ENCODE results near the gene RPSA.
A peak's percentile ranks its signal among the peaks of the same experiment; 100 is the strongest.
"Not testable (repeated sequence)": the region's sequence is repeated elsewhere in the genome, so short reads cannot be mapped to it uniquely, and the experiment has no call there.

The RPSA gene

DNA sequence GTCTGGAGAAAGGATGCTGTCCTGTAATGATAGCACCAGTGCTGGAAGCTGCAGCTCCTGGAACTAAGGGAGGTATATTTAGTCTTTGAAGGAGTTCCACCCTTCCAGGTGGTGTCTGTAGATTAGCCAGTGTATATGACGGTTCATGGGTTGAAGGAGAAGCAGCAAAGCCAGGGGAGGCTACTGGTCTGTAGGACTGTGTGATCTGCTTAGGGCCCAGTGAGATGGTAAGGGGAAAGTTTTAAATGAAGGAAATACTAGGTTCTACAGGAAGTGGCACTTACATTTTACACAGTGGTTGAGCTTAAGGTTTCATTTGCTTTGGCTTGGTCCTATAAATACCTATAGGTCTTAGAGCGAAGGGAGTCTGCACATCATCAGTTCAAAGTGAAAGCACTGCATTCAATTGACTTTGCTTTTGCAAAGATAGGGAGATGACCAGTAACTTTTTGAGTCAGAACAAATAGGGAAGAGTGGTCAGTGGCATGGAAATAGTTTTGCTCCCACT lies 17.7 kb upstream of the RPSA start:
- DNase-seq (ENCODE audit: low spot score) = no peak

DNA sequence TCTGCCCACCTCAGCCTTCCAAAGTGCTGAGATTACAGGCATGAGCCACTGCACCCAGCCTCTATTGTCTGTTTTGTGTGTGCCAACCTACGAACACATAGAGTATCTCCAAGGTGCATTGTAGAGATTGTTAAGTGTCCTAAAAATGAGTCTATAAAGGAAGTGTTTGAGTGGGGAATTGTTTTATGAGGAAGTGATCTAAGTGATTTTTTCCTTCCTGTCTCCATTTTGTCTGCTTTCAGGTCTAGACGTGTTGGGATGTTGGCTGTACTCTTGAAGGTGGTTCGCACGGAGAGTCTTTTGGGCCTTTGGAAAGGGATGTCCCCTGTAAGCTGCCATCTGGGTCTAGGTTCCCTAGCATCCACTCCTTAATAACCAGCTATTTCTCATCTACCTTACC lies 16.3 kb upstream of the RPSA start:
- DNase-seq (ENCODE audit: low spot score) = no peak

GRCh38 chr3:39396690-39397089 lies 9.8 kb upstream of the RPSA start:
- no peak for DNase-seq (ENCODE audit: low spot score)

- no peak for DNase-seq (ENCODE audit: low spot score)
These were observed 7.8 kb upstream of the RPSA start for GRCh38 chr3:39398700-39399099.

DNA sequence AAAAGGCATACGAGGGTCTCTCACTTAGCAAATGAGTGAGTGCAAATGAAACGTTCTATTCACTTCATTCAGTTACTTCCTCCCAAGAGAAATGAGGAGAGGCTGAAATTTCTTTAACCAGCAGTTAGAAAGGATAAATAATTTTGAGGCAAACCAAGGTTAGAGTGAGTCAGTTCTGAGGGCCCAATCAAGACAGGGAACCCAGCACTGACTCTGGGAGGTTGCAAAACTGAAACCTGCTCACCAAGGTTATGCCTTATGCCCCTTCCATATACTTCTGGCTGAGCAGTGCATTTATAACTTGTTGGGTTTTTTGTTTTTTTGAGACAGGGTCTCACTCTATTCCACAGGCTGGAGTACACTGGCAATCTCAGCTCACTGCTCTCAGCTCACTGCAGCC lies 4.5 kb upstream of the RPSA start:
- no peak for DNase-seq (ENCODE audit: low spot score)

DNA sequence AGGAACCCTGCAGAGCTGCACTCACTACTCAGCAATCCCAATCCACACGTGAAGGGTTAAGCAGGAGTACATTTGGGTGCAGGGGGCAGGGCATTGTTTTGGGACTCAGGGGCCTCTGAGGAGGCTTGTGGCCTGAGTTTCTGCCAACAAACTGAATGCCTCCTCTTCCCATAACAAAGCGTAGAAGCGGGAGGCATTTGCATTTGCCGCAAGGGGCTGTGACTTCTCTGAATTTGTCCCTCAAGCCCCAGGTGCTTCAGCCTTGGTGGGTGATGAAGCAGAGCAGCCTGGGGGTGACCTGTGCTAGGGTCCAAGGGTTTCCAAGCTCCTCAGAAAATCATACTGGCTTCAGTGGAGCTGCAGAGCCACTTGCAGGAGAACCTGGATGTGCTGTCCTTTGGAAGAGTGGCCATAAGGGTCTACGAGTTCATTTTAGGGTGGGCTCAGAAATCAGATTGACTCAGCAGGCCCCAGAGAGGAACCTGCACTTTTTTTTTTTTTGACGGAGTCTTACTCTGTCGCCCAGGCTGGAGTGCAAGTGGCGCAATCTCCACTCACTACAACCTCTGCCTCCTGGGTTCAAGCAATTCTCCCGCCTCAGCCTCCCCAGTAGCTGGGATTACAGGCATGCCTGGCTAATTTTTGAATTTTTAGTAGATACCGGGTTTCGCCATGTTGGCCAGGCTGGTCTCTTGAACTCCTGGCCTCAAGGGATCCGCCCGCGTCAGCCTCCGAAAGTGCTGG lies 1.4 kb upstream of the RPSA start:
- DNase-seq (ENCODE audit: low spot score) = no peak

GRCh38 chr3:39405687-39406367 lies 693 bp upstream of the RPSA start:
- no peak for DNase-seq (ENCODE audit: low spot score)

DNA sequence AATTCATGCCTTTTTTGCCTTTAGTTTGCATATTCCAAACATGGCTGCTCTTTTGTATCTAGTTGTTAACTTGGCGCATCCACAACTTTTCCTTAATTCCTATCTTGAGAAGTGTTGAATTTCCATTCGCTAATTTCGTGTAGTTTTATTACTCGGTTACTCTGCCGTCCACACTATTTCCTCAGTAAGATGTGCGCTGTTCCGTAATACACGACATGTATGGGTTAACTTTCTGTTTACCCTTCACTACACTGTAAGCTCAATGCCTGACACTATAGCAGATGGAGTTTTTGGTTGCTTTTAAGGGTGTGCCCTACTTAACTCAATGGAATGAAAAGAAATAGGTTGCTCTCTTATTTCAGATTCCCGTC lies 724 bp downstream of the RPSA start:
- DNase-seq (ENCODE audit: low spot score) = peak; percentile 16

GRCh38 chr3:39407773-39408492 lies 1.4 kb downstream of the RPSA start:
- DNase-seq (ENCODE audit: low spot score) = no peak

GRCh38 chr3:39408493-39409372 lies 2.2 kb downstream of the RPSA start:
- no peak for DNase-seq (ENCODE audit: low spot score)

DNA sequence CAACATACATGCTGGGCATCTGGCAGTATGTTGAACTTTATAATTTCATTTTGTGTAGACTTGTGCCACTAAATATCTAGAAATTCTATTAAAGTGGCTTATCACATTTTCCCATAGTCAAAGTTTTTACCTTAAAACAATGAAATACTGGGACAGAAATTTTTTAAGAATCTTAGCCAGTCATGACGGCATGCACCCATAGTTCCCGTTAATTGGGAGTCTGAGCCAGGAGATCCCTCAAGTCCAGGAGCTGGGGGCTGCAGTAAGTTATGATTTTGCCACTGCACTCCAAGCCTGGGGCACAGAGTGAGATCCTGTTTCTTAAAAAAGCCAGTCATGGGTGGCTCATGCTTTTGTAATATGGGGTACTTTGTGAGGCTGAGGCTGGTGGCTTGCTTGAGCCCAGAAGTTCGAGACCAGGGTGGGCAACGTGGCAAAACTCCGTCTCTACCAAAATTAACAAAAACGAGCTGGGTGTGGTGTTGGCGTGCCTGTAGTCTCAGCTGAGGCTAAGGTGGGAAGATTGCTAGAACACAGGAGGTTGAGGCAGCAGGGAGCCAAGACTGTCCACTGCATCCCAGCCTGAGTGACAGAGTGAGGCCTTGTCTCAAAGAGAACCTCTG lies 3.1 kb downstream of the RPSA start:
- no peak for DNase-seq (ENCODE audit: low spot score)

DNA sequence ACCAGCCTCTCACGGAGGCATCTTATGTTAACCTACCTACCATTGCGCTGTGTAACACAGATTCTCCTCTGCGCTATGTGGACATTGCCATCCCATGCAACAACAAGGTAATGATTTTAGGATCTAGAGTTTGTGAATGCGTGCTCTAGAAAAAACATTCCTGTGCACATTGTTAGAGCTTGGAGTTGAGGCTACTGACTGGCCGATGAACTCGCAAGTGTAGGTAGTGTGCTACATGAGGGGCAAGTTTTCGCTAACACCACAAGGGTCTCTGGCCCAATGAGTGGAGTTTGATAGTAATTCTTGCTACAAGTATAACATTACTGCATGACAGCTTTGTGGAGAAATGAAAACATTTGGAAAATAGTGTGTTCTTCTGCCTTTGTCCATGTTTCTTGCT lies 4.4 kb downstream of the RPSA start:
- DNase-seq (ENCODE audit: low spot score) = no peak

DNA sequence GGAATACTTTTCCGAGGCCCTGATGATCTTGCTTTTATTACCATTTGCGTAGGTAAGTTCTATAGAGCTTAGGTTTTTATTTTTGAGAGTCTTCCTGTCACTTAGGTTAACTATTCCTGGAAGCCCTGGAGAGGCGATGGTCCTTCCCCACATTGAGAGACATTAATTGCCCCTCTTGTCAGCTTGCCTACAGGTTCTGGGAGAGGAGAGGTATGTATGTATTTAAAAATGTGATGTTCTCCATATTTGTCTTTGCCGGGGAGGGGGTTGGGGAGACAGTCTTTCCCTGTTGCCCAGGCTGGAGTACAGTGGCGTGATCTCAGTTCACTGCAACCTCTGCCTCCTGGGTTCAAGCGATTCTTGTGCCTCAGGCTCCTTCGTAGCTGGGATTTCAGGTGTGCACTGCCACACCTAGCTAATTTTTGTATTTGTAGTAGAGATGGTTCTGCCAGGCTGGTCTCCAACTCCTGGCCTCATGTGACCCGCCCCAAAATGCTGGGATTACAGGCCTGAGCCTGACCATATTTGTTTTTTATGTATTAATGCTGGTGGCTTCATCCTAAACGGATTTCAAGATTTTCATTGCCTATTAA lies 6.2 kb downstream of the RPSA start:
- no peak for DNase-seq (ENCODE audit: low spot score)

DNA sequence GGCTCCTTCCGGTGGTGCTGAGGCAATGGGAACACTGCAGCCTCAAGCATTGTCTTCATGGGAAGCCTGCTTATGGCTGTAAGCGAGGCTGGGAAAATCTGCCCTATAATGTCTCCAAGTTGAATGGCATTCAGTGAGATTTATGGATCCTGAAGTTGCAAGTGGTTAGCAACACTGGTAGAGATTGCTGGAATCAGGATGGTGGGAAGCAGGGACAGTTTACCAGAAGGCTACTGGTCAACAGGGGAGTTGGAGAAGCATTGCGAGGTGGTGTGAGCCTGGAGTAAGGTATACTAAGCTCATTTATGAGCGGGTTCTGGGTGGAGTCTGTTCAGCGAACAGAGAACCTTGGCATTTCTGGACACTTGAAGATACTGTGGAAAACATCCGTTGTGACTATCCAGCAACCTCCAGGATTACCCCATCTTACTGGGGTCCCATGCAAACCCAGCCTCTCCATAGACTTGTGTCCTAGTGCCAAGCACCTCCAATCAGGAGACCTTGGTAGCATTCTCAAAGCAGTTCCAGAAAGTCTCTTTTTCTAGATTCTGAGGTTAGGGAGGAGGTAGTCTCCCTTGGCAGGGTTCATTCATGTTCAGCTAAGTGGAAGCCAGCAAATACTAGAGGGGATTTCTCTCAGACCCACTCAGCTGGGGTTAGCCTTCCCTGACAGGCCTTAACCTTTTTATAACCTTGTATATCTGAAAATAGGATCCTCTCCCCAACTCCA lies 7.3 kb downstream of the RPSA start:
- DNase-seq (ENCODE audit: low spot score) = no peak

GRCh38 chr3:39414421-39414907 lies 7.9 kb downstream of the RPSA start:
- DNase-seq (ENCODE audit: low spot score) = no peak

GRCh38 chr3:39415302-39415701 lies 8.8 kb downstream of the RPSA start:
- not testable (repeated sequence) for DNase-seq (ENCODE audit: low spot score)

DNA sequence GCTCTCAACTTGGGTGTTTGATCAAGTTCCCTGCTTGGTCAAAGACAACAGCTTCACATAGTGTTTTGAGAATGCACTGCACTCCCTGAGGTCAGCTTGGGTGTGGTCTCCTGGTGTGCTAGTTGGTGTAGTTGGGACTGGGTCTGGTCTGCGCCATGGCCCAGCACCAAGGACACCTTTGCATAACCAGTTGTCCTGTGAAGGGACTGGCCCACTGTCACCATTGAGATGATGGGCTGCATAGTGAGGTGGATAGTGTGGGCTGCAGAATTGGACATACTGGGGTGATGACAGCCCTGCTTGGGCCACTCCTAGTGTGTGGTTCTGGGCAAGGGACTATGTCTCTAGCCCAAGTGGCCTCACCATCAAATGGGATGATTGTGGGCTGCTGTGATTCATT lies 9.5 kb downstream of the RPSA start:
- DNase-seq (ENCODE audit: low spot score) = no peak

GRCh38 chr3:39416998-39417397 lies 10.5 kb downstream of the RPSA start:
- DNase-seq (ENCODE audit: low spot score) = not testable (repeated sequence)

- not testable (repeated sequence) for DNase-seq (ENCODE audit: low spot score)
These were observed 12.2 kb downstream of the RPSA start for GRCh38 chr3:39418556-39419225.

Data from pons (tissue), 1 donor.